Measurements from ENCODE around the gene CTNNBL1. TPM values are rescaled to one million over a fixed set of nuclear protein-coding genes. Genes with fewer than 3 reads are reported as not detected.

CTNNBL1 gene
- total RNA-seq, 1 experiment from 2014 or later, result 64.4 TPM

GRCh38 chr20:37879843-37880242 lies 186.0 kb downstream of the CTNNBL1 start:
- peaks cover 7% of the 10 kb centered on the region for H3K4me1 Mint-ChIP-seq
- H3K4me3 Mint-ChIP-seq, result no peak overlapping the region
- CTCF ChIA-PET, result no interaction called here
- ATAC-seq (no peak), DNase-seq (ENCODE audit: low spot score) (no peak)
- POLR2A ChIA-PET, result interaction anchor here (0.7 kb wide), 1 partner anchor 301 kb away, joined by 6 read pairs; no protein-coding TSS in a partner anchor
- no peaks in the 10 kb centered on the region for H3K9me3 Mint-ChIP-seq
- H3K27me3 Mint-ChIP-seq (ENCODE audit: low read depth), result no peaks in the 10 kb centered on the region
- no peaks in the 10 kb centered on the region for H3K36me3 Mint-ChIP-seq
- no peak overlapping the region for H3K27ac Mint-ChIP-seq
- TF ChIP-seq USF2 (CRISPR knock-in tag; IDR thresholded peaks at IDR 0.05), result no peak
- TF ChIP-seq PRRX2 (CRISPR knock-in tag; IDR thresholded peaks at IDR 0.05), result no peak
- TF ChIP-seq FOXP4 (CRISPR knock-in tag; IDR thresholded peaks at IDR 0.05), result no peak
- TF ChIP-seq USF1 (CRISPR knock-in tag; IDR thresholded peaks at IDR 0.05), result no peak
- TF ChIP-seq PREB (CRISPR knock-in tag; IDR thresholded peaks at IDR 0.05; ENCODE audit: borderline replicate concordance), result no peak
- TF ChIP-seq JUN (CRISPR knock-in tag; IDR thresholded peaks at IDR 0.05), result no peak
- TF ChIP-seq ZNF263 (CRISPR knock-in tag; IDR thresholded peaks at IDR 0.05; ENCODE audit: low read depth), result no peak
- no peak for TF ChIP-seq SOX15 (CRISPR knock-in tag; IDR thresholded peaks at IDR 0.05)
- no peak for TF ChIP-seq ERG (CRISPR knock-in tag; IDR thresholded peaks at IDR 0.05)
- no peak for TF ChIP-seq PRDM15 (CRISPR knock-in tag; IDR thresholded peaks at IDR 0.05)
- TF ChIP-seq FOXK1 (CRISPR knock-in tag; IDR thresholded peaks at IDR 0.05), result no peak

- CTCF ChIA-PET, result interaction anchor here (0.6 to 0.9 kb wide), 3 partner anchors 13 to 317 kb away, joined by 3 to 6 read pairs (median 5); no protein-coding TSS in a partner anchor
- no peak for DNase-seq (ENCODE audit: low spot score)
- Mint-ChIP-seq H3K27me3 (ENCODE audit: low read depth) (no peaks in the 10 kb centered on the region), H3K9me3 (no peaks in the 10 kb centered on the region), H3K27ac (no peak overlapping the region), H3K4me1 (peaks cover 7% of the 10 kb centered on the region), H3K4me3 (no peak overlapping the region), H3K36me3 (no peaks in the 10 kb centered on the region)
- no peak for TF ChIP-seq HMGA2 (CRISPR knock-in tag; IDR thresholded peaks at IDR 0.05)
- TF ChIP-seq ZNF671 (CRISPR knock-in tag; IDR thresholded peaks at IDR 0.05), result no peak
- TF ChIP-seq NR3C1 (CRISPR knock-in tag; conservative IDR thresholded peaks at IDR 0.05; ENCODE audit: low read depth), result no peak
- TF ChIP-seq NR1H2 (CRISPR knock-in tag; IDR thresholded peaks at IDR 0.05), result no peak
- POLR2A ChIA-PET, result no interaction called here
- no peak for ATAC-seq
These were observed 187.1 kb downstream of the CTNNBL1 start for GRCh38 chr20:37880726-37881591.
